Measurements from ENCODE around the gene TEX14.

Gene TEX14

DNA sequence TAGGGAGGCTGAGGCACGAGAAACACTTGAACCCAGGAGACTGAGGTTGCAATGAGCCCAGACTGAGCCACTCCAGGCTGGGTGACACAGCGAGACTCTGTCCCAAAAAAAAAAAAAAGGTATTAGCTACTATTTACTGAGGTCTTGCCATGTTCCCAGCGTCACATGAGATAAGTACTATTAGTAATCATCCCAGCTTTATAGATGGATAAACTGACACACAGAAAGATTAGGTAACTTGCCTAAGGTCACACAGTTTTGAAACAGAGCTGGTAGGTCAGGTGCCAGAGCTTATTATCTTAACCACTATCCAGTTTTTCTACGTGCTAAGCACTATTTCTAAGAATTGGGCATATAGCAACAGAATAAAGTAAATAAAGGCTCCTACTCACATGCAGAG is 51.6 kb downstream of the TEX14 start:
- Mint-ChIP-seq H3K36me3 (no peaks in the 10 kb centered on the region), H3K27ac (no peak overlapping the region), H3K4me1 (peaks cover 6% of the 10 kb centered on the region), H3K9me3 (no peaks in the 10 kb centered on the region), H3K4me3 (no peak overlapping the region)
- no peak for DNase-seq (ENCODE audit: low spot score in 2 of 2)
- ATAC-seq = no peak

GRCh38 chr17:58639681-58640080 is 52.2 kb downstream of the TEX14 start:
- ATAC-seq (no peak), DNase-seq (ENCODE audit: low spot score in 2 of 2) (no peak)
- H3K27ac Mint-ChIP-seq = no peak overlapping the region
- H3K9me3 Mint-ChIP-seq = no peaks in the 10 kb centered on the region
- no peaks in the 10 kb centered on the region for H3K36me3 Mint-ChIP-seq
- H3K4me3 Mint-ChIP-seq = no peak overlapping the region
- H3K4me1 Mint-ChIP-seq = peaks cover 6% of the 10 kb centered on the region

- no peak for ATAC-seq
- H3K9me3 Mint-ChIP-seq = no peaks in the 10 kb centered on the region
- H3K4me3 Mint-ChIP-seq = no peak overlapping the region
- no peaks in the 10 kb centered on the region for H3K4me1 Mint-ChIP-seq
- H3K36me3 Mint-ChIP-seq = no peaks in the 10 kb centered on the region
- H3K27ac Mint-ChIP-seq = no peak overlapping the region
- no peak for DNase-seq (ENCODE audit: low spot score in 2 of 2)
Observed at GRCh38 chr17:58637011-58637570, 54.8 kb downstream of the TEX14 start.

DNA sequence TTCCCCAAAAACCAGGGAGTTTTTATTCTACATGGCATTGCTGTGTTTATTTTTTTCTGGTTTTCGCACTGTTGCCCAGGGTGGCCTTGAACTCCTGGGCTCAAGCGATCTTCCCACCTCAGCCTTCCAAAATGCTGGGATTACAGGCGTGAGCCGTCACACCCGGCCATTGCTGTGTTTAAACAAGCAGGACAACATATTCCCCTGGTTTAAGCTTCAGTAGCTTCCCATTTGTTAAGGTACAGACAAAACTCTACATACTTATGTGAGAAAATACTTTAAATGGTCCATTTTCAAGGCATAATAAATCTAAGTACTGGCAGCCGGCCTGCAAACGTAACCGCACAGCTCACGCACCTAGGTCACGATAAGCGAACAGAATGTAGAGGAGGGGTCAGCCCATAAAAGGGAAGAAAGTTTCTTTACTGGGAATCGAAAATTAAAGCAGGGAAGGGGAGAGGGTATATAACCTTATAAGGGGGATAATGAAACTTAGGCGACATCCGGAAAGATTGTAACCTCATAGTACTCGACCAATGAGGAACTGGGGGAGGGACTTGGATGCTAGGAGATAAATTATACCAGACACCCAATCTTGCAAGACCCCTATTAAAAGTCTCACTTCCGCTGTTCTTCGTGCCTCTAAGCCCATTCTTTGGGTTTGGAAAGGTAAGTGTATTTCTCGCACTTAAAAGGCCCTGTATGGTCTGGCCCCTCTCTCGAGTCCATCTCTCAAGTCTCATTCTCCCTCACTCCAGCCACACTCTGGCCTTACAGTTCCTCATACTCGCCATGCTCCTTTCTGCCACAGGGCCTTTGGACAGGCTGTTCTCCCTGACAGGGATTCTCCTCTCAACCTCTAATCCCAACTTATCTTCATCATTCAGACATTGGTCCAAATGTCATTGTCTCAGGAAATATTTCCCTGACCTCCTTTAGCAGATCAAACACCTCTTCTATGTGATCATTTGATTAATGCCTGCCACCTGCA is 59.2 kb downstream of the TEX14 start:
- Mint-ChIP-seq H3K4me3 (no peak overlapping the region), H3K27ac (no peak overlapping the region), H3K4me1 (no peaks in the 10 kb centered on the region), H3K9me3 (no peaks in the 10 kb centered on the region), H3K36me3 (no peaks in the 10 kb centered on the region)
- ATAC-seq (no peak), DNase-seq (ENCODE audit: low spot score in 2 of 2) (no peak)

- DNase-seq (ENCODE audit: low spot score in 2 of 2) (peak; percentile 89 to 97), ATAC-seq (peak; percentile 92)
- Mint-ChIP-seq H3K36me3 (no peaks in the 10 kb centered on the region), H3K4me1 (no peaks in the 10 kb centered on the region), H3K4me3 (no peak overlapping the region), H3K9me3 (no peaks in the 10 kb centered on the region), H3K27ac (no peak overlapping the region)
Observed at GRCh38 chr17:58631523-58632323, 60.1 kb downstream of the TEX14 start.

DNA sequence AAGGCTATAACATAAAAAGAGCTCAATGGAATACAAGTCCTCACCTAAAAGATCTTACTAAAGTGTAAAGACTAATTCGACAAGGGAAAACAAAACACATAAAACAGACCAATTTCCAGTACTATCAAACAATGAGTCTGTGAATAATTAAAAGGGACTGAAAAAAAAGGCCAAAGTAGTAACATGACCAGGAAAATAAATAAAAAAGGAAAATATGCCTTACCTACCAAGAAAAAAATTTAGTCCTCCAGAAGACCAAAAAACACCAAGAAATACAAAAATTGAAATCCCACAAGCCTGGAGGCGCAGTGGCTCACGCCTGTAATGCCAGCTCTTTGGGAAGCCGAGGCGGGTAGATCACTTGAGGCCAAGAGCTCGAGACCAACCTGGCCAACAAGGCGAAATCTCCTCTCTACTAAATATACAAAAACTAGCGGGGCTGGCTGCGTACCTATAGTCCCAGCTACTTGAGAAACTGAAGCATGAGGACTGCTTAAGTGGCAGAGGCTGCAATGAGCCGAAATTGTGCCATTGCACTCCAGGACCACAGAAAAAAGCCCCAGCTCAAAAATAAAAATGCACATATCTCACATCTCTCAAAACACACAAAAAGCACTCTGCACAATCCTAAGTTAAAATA is 60.8 kb downstream of the TEX14 start:
- Mint-ChIP-seq H3K4me3 (no peak overlapping the region), H3K4me1 (no peaks in the 10 kb centered on the region), H3K27ac (no peak overlapping the region), H3K9me3 (no peaks in the 10 kb centered on the region), H3K36me3 (no peaks in the 10 kb centered on the region)
- DNase-seq (ENCODE audit: low spot score in 2 of 2) = peak; percentile 15 to 75
- no peak for ATAC-seq

DNA sequence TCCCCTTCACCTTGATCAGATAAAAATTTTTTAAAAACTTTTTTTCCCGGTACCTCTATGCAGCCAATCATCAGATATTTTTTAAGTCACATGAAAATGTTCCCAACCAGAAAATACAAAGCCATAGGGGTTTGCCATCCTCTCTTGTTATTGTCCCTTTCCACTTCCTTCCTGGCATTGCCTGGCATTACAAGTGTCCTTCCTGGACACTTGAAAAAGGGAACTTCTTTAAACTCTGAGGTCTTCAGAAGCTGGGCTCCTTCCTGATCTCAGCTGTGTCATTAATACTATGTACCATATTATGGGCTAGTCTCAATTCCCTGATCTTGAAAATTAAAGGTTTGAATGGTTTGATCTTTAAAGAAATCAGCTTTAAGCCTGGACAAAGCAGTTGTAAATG is 64.9 kb downstream of the TEX14 start:
- no peaks in the 10 kb centered on the region for H3K36me3 Mint-ChIP-seq
- H3K9me3 Mint-ChIP-seq = no peaks in the 10 kb centered on the region
- H3K4me3 Mint-ChIP-seq = no peak overlapping the region
- DNase-seq (ENCODE audit: low spot score in 2 of 2) (no peak), ATAC-seq (no peak)
- no peak overlapping the region for H3K27ac Mint-ChIP-seq
- no peaks in the 10 kb centered on the region for H3K4me1 Mint-ChIP-seq

GRCh38 chr17:58624751-58625150 is 67.1 kb downstream of the TEX14 start:
- no peaks in the 10 kb centered on the region for H3K4me1 Mint-ChIP-seq
- H3K27ac Mint-ChIP-seq = no peak overlapping the region
- H3K4me3 Mint-ChIP-seq = no peak overlapping the region
- no peak for ATAC-seq
- no peaks in the 10 kb centered on the region for H3K9me3 Mint-ChIP-seq
- DNase-seq (ENCODE audit: low spot score in 2 of 2) = no peak
- H3K36me3 Mint-ChIP-seq = no peaks in the 10 kb centered on the region

DNA sequence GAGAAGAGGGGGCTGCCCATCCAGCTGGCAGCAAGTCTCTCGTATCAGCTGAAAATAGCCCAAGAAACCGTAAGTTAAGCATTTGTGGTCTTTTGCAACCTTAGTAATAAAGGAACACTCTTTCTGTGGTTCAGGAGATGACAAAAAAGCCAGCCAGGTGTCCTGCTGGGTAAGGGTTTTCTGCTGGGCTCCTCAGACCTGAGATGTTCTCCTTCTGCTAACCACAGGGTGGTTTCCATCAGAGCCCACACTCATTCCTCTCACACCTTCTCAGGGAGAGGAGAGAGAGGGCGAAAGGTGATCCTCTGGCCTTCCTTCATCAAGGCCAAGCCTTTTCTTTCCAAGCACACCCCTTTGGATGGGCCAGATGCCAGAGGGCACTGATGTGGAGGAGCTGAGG is 70.7 kb downstream of the TEX14 start:
- ATAC-seq = no peak
- no peak overlapping the region for H3K4me3 Mint-ChIP-seq
- DNase-seq (ENCODE audit: low spot score in 2 of 2) = no peak
- no peak overlapping the region for H3K27ac Mint-ChIP-seq
- peaks cover under 1% of the 10 kb centered on the region for H3K4me1 Mint-ChIP-seq
- H3K36me3 Mint-ChIP-seq = no peaks in the 10 kb centered on the region
- H3K9me3 Mint-ChIP-seq = no peaks in the 10 kb centered on the region

DNA sequence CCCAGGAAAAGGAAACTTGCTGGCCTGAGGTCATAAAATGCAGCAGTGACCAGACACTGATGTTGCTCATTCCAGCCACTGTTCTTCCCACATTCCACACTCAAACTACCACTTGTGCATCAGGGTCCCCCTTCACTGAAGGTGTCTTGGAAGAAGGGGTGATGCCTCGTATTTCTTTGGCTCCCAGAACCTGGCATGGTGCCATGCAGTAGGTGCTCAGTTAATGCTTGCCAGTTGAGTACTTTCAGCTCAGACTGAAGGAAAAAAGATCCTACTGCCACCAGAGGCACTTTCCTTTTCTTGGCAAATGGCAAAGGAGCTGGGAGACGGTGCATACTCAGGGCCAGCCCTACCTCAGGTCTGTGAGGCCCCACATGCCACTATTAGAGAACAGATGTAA is 73.5 kb downstream of the TEX14 start:
- H3K36me3 Mint-ChIP-seq = no peaks in the 10 kb centered on the region
- H3K9me3 Mint-ChIP-seq = no peaks in the 10 kb centered on the region
- H3K4me1 Mint-ChIP-seq = peaks cover 12% of the 10 kb centered on the region
- H3K27ac Mint-ChIP-seq = no peak overlapping the region
- H3K4me3 Mint-ChIP-seq = no peak overlapping the region
- DNase-seq (ENCODE audit: low spot score in 2 of 2) (no peak), ATAC-seq (no peak)

- DNase-seq (ENCODE audit: low spot score in 2 of 2) = no peak
- Mint-ChIP-seq H3K4me1 (peaks cover 12% of the 10 kb centered on the region), H3K27ac (no peak overlapping the region)
Observed at GRCh38 chr17:58617563-58617962, 74.3 kb downstream of the TEX14 start.

GRCh38 chr17:58615768-58616659 is 75.8 kb downstream of the TEX14 start:
- no peaks in the 10 kb centered on the region for H3K9me3 Mint-ChIP-seq
- H3K4me1 Mint-ChIP-seq = peaks cover 12% of the 10 kb centered on the region
- H3K36me3 Mint-ChIP-seq = no peaks in the 10 kb centered on the region
- DNase-seq (ENCODE audit: low spot score in 2 of 2) (peak in 1 of 2 donors; percentile 58), ATAC-seq (peak; percentile 93)
- peak overlapping the region; percentile 80 for H3K27ac Mint-ChIP-seq
- peak overlapping the region; percentile 38 for H3K4me3 Mint-ChIP-seq

More at GRCh38 chr17:58617563-58617962, 74.3 kb downstream of the TEX14 start:
- no peaks in the 10 kb centered on the region for H3K9me3 Mint-ChIP-seq
- peak; percentile 40 for ATAC-seq
- no peak overlapping the region for H3K4me3 Mint-ChIP-seq
- H3K36me3 Mint-ChIP-seq = no peaks in the 10 kb centered on the region

- H3K4me3 Mint-ChIP-seq = peak overlapping the region; percentile 38
- DNase-seq (ENCODE audit: low spot score in 2 of 2) = no peak
Observed at GRCh38 chr17:58614859-58615459, 76.9 kb downstream of the TEX14 start.

DNA sequence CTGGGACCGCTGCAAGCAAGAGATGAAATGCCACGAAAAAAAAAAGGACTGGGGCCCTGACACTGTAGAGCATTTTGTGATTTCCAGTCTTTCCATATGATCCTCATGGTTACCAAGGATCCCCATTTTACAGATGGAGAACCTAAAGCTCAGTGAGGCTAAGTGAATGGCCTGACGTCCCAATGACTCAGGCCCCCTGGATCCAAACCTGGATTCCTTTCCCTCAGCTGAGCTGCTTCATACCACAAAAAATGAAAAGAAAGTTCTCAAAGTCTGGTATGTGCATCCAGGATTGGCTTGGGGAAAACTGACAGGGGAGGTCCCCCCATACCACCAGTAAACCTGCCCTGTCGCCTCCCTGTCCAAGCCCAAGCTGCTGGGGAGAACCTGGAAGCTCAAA is 80.5 kb downstream of the TEX14 start:
- ATAC-seq (no peak), DNase-seq (ENCODE audit: low spot score in 2 of 2) (no peak)
- Mint-ChIP-seq H3K4me1 (peaks cover 12% of the 10 kb centered on the region), H3K9me3 (no peaks in the 10 kb centered on the region), H3K36me3 (no peaks in the 10 kb centered on the region), H3K27ac (peak overlapping the region; percentile 52), H3K4me3 (no peak overlapping the region)

More at GRCh38 chr17:58614859-58615459, 76.9 kb downstream of the TEX14 start:
- H3K4me1 Mint-ChIP-seq = peaks cover 12% of the 10 kb centered on the region
- H3K27ac Mint-ChIP-seq = peak overlapping the region; percentile 80
- no peaks in the 10 kb centered on the region for H3K36me3 Mint-ChIP-seq
- no peak for ATAC-seq
- no peaks in the 10 kb centered on the region for H3K9me3 Mint-ChIP-seq

All from stimulated activated effector memory CD8-positive, alpha-beta T cell treated with anti-CD3 and anti-CD28 coated beads, Interleukin-12 subunit alpha, Interleukin-12 subunit beta, amount 100 ng/mL, for 72 hours (primary cell).